NCI-H345 treated with DMSO at 0.1 percent for 48 hours (cell line): Measurements from ENCODE around the gene E2F4.

Experiments used
- DNase-seq: peaks from one replicate; lab custom pipeline; 2025; ENCODE audit not compliant: unreplicated experiment; lab: John Stamatoyannopoulos, UW

E2F4 gene

GRCh38 chr16:67157892-67158635, 33.9 kb upstream of the E2F4 start:
- no peak for DNase-seq

DNA sequence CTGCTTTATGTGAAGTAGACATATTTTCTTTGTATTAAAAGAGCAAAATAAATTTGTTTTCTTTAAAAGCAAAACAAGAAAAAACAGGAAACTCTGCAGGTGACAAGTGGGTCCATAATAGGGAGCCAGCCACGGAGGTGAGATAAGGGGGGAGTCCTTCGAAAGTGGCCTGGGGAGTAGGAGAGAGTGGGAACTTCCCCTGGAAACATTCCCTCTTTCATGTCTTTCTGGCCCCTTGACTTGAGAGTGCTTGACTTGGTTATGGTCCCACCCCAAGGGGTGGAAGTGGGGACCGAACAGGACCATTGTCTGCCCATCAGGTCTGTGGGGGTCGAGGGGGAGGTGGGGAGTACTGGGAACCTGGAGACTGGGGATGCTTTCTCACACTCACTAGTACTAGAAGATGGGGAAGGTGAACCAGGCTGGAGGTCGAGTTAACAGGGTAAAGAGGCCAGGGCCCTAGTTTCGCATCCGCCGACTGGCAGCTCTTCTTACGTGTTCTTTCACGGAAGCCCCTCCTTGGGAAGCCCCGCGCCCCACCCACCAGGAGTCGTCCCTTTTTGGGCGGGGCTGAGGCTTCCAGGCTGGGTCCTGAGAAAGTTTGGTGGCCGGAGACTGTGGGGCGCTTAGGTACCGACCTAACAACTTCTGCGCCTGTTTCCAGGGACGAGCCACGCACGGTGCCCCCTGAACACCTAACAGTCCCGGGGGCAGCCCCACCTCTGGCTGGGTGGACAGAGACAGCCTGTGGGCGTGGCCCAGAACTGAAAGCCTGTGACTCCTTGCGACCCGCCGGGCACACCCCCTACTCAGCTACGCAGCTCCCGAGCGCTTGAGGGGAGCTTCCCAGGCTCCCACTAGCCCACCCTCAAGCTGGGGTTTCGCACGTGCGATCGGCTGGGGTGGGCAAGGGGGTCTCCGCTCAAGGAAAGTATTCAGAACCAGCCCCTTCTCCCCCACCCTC, 33.0 kb upstream of the E2F4 start:
- no peak for DNase-seq

GRCh38 chr16:67161595-67162058, 30.3 kb upstream of the E2F4 start:
- DNase-seq = no peak

DNA sequence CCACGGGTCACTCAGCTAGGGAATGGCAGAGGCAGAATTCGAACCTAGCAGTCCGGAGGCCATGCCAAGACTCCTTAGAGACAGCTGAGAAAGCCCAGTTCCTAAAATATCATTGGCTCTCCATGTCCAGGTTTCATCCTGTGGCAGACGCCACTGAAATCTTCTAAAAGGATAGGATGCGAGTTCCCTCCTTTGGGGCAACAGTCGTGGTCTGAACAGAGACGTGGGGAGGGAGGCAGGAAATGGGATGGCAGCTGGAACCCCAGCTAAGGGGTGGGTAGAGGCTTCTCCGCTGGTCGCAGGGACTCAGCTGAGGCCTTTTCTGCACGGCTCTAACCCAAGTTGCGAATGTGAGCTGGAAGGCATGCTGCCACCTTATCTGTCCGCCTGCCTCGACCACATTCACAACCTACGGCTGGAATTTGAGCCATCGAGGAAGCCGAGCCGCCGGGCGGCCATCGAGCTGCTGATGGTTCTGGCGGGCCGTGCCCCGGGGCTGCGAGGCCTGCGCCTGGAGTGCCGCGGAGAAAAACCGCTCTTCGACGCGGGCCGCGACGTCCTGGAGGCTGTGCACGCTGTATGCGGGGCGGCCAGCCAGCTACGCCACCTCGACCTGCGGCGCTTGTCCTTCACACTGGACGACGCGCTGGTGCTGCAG, 29.3 kb upstream of the E2F4 start:
- DNase-seq = no peak

GRCh38 chr16:67163164-67163998, 28.6 kb upstream of the E2F4 start:
- peak; percentile 51 for DNase-seq

DNA sequence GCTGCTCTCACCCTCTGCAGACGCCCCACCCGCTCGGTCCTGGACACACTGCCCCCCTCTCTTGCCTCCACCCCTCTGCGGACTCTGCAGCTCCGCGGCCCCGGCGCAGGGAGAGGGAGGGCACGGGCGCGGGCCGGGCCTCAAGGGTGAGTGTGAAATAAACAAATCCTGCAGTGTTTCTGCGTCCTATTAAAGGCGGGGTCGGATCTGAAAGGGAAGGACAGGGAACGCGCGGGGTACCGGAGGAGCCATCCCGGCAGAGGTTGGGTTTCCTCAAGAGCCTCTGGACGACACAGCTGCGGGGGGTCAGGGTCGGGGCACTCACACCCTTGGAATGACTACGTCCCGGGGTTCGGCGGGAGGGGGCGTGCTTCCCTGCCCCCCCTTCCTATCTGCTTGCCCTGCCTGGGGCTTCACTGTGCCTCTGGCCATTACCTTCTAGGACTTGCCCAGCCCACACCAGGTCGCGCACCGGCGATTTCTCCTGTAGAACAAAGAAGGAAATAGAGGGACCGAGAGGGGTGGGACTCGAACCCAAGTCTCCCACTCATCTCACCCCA, 27.9 kb upstream of the E2F4 start:
- DNase-seq = no peak

- DNase-seq = no peak
These were observed 27.3 kb upstream of the E2F4 start, which contains the start of gene HSF4 for GRCh38 chr16:67164599-67165061. Gene HSF4 (plus strand): TSS chr16:67164745. CDS start chr16:67164812, 67 bp downstream.

DNA sequence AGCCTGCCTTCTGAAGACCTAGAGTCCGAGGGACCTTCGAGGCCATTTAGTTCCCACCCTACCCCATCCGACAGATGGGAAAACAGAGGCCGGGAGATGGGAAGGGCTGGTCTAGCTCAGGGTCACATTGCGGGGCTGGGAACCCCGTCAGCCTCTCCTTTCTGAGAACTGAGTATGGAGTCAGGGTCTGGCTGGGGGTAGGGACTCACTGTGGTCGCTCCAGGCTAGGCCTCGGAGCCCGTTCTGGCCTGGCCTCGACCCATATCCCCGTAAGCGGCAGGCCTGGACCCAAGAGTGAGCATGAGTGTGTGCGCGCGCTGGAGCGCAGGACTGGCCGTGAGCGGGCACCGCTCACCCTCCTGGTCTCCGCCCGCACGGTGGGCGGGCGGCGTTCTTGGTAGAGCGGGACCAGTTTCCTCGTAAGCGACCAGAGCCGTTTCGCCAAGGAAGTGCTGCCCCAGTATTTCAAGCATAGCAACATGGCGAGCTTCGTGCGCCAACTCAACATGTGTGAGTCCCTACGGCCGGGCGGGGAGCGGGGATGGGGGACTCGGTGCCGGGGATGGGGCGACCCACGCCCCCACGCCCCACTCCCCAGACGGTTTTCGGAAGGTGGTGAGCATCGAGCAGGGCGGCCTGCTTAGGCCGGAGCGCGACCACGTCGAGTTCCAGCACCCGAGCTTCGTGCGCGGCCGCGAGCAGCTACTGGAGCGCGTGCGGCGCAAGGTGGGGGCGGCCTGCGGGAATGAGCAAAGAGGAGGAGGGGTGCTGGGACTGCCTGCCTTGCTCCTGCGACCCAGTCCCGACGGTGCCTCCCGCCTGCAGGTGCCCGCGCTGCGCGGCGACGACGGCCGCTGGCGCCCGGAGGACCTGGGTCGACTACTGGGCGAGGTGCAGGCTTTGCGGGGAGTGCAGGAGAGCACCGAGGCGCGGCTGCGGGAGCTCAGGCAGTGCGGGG, 26.6 kb upstream of the E2F4 start:
- DNase-seq = no peak

- no peak for DNase-seq
These were observed 25.8 kb upstream of the E2F4 start for GRCh38 chr16:67166110-67166547.

GRCh38 chr16:67166598-67167168, 25.3 kb upstream of the E2F4 start:
- DNase-seq = no peak

DNA sequence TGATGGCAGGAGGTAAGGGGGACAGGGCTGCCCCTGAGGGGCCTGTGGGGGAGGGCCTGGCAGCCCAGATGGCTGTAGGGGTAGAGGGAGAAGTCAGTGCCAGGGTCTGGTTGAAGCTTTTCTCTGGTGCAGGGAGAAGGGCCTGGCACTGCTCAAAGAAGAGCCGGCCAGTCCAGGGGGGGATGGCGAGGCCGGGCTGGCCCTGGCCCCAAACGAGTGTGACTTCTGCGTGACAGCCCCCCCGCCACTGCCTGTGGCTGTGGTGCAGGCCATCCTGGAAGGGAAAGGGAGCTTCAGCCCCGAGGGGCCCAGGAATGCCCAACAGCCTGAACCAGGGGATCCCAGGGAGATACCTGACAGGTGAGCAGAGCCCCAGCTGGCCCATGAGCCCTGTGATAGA, 24.4 kb upstream of the E2F4 start:
- DNase-seq = no peak

DNA sequence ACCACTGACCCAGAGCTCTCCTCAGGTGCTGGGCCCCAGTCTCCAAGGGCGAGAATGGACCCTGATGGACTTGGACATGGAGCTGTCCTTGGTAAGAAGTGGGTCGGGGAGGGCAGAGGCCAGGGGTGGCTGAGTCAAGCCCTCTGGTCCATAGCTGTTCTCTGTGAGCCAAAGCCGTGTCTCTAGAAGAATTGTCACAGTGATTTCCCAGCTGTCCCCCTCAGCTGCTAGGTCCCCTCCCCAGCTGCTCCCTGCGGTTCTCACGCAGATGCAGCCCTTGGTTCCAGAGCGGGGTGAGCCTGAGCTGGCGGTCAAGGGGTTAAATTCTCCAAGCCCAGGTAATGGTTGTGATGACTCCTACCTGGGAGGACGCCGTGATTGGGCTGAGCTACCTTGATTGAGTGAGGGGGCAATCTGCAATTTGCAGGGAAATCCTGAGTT, 22.9 kb upstream of the E2F4 start:
- DNase-seq = no peak

- no peak for DNase-seq
These were observed 22.2 kb upstream of the E2F4 start for GRCh38 chr16:67169642-67170167.

DNA sequence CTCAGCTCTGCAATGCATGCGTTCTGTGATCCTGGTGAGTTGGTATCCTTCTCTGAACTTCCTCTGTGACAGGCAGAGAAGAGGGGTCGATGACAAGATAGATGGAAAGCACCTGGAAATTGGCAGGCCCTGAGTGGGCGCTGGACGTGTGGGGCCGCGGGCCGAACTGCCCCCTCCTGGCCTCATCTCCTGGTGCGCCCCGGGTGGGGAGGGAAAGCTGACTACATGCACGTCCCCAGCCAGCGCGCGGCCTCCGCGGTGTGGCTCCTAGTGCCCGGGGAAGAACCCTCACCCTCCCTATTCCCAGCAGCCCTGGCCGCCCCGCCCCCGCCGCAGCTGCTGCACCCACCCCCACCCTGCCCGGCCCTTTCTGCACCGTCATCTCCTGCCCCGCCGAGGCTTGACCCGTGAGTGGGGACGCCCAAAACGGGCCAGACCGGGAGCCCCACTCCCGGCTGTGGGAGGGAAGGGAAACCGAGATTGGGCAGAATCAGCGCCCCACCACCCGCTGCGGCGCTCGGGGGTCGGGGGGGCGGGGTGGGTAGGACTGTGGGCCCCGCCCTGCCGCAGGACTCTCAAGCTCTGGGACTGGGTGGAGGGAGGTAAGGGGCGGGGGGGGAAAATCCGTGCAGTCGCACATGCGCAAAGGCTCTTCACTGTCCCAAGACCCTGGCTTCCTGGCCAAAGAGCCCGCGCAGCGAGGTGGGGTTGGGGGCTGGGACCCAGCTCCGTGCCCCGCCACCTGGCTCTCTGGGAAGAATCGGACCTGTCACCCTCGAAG, 21.6 kb upstream of the E2F4 start, which contains the start of gene NOL3:
TSS of gene NOL3 (plus strand) at position 371 of the 781 bp plus-strand sequence.
- peak; percentile 21 for DNase-seq

DNA sequence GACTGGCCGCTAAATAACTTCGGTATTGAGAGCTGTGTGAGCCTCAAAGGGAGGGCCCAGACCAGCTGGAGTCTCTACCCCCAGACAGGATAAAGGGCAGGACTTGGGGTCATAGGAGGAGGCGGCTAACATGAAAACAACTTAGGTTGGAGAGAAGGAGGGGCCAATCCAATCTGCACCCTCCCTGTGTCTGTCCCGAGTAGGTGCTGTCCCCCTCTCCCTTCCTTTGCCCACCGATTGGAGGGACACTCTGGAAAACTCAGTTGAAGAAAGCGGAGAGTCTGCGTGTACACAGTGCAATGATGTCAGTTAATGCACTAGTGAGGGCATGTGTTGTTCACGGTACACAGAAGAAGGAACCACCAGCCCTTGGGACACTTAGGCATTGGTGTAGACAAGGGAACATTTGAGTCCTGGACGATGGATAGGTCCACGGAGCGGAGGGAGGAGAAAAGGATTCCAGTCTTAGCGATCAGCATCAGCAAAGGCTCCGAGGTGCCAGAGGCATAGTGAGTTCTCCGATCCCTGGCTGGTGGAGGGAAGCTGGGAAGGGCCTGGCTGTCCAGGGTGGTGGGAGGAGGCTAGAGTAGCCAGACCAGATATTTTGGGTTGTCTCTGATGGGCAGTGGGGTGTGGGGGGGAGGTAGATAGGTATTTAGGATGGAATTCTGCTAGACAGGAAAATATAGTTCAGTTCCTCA, 20.9 kb upstream of the E2F4 start:
- no peak for DNase-seq

DNA sequence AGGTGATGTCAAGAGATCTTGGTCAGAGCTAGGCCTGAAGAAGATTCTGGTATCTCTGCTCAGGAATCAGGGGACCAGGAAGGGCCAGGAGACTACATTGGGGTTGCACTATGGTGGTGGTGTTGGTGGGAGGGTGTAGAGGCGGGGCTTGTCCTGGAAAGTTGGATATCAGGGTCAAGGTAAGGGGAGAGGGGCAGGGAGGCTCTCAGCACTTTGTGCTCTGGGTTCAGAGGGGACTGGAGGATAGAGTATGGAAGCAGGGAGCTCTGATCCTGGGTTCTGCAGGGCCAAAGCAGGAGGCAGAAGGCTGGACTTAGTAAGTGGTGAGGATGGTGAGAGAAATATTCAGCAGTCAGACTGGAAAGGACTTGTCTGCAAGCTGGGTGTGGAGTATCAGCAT, 18.6 kb upstream of the E2F4 start:
- no peak for DNase-seq
